Colon (tissue), 2 donors: ENCODE measurements around the gene USP10.
"Not testable (repeated sequence)": the region's sequence is repeated elsewhere in the genome, so short reads cannot be mapped to it uniquely, and the experiment has no call there.

Experiments used
- FAIRE-seq: peaks from 2 replicates; lab custom pipeline; 2012; peaks lifted over from hg19 to GRCh38; lab: Jason Lieb, UNC
- donor health status: control.
- donor health status: control.

USP10 gene

DNA sequence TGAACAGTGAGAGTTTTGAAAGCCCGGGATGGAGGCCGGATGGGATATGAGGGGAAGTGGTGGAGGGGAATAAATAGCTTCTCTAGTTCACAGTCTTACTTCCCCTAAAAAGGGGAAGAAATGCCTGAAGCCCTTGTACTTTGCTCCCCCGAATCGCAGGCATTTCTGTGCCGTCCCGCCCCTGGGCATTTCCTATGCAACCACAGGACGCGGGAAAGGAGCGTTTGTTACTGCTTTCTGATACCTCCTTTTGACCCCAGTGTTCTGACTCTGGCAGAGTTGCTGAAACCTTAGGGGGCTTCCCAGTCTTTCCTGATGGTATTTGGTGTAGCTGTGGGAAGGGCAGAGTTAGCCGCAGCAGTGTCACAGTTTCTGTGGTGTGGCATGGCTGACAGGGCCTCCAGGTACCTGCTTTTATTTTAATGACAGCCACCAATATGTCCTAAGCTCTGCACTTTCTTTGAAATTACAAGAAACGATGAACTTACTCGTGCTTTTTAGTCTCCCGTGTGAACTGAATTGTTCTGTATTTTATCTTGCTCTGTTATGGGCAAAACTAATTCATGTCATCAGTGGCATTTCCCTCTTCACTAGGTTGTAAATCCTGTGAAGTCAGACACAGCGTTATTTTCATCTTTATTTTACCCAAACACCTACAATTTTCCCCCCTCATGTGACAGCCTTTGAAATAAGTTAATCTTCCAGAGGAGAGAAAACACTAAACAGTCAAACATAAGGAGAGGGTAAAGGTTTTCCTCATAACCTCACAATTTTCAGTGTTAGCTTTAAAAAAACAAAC, 27.1 kb downstream of the USP10 start:
- FAIRE-seq, result no peak

DNA sequence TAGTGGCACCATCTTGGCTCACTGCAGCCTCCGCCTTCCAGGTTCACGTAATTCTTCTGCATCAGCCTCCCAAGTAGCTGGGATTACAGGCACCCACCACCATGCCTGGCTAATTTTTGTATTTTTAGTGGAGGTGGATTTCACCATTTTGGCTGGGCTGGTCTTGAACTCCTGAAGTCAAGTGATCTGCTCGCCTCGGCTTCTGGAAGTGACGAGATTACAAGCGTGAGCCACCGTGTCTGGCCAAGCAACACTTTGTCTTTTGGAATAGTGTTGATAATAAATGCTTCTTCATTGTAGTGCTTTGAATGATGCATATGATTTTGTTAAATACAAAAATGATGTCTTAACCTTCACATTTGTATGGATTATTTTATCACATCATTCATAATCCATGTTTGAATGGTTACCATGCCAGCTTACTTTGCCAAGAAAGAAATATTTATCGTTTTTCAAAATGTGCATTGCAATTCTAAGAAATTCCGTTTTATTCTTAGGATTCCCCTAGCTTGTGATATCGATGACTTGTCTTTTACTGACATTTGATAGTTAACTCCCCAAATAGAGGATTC, 29.1 kb downstream of the USP10 start:
- no peak for FAIRE-seq

GRCh38 chr16:84729716-84730320, 30.0 kb downstream of the USP10 start:
- no peak for FAIRE-seq

DNA sequence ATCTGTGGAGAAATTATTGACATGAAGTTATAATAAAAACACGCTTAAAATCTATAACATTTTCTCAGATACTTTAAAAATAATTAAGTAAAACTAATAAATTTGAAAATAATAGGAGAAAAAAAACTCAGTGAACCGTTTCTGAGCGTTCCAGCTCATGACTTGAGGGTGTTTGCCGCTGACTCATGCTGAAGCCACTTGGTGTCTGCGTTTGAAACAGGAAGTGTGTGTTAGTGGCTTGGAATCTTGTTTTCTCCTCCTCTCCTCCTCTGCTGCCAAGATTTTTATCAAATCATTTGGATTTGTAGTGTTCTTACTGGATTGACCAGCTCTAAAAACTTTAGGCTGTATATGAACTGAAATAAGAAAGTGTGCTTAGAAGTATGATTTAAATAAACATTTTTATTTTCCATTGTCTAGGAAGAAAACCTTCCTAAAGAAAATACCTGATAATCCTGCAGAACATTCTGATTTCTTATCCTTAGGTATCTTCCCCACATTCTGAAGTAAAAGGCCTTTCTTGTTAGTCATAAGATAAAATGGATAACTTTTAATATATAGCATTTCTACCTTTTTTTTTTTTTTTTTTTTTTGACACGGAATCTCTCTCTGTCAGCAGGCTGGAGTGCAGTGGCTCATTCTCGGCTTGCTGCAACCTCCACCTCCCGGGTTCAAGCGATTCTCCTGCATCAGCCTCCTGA, 30.8 kb downstream of the USP10 start:
- FAIRE-seq, result no peak

DNA sequence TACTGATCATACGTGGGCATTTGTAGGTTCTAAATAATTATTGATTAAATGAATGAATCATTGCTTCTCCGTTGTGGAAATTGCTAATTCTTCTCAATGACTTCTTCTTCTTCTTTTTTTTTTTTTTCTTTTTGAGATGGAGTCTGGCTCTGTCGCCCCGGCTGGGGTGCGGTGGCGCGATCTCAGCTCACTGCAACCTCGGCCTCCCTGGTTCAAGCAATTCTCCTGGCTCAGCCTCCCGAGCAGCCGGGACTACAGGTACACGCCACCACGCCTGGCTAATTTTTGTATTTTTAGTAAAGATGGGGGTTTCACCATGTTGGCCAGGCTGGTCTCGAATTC, 32.5 kb downstream of the USP10 start:
- FAIRE-seq, result not testable (repeated sequence)

GRCh38 chr16:84732674-84733352, 33.0 kb downstream of the USP10 start:
- no peak for FAIRE-seq

DNA sequence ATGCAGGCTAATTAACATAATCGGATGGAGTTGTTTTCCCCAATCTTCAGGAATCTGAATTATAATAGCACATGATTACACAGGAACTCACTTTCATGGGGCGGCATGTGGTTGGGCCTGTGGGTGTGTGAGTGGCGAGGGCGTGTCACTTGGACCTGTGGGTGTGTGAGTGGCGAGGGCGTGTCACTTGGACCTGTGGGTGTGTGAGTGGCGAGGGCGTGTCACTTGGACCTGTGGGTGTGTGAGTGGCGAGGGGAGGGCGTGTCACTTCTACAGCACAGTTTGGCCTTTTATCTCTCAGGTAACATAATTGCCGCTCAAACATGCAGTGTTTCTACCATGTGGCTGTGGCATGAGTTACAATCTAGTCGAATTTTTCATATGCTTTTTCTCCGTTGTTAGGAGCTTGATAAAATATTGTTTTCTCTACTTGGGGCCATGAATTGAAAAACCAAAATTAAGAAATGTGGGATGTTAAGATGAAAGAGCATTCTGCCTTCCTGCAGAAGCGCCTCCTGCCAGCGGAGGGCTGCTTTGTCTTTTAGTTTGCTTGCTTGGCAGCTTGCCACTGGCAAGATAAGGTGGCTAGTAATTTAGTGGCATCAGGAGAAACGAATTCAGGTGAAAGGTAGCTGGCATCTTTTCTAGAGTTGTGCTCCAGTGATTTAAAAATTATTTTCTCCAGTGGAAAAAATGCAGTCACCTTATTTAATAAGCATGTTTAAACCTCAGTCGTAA, 36.2 kb downstream of the USP10 start:
- no peak for FAIRE-seq

- no peak for FAIRE-seq
Measured at GRCh38 chr16:84737192-84738011, 37.6 kb downstream of the USP10 start.

DNA sequence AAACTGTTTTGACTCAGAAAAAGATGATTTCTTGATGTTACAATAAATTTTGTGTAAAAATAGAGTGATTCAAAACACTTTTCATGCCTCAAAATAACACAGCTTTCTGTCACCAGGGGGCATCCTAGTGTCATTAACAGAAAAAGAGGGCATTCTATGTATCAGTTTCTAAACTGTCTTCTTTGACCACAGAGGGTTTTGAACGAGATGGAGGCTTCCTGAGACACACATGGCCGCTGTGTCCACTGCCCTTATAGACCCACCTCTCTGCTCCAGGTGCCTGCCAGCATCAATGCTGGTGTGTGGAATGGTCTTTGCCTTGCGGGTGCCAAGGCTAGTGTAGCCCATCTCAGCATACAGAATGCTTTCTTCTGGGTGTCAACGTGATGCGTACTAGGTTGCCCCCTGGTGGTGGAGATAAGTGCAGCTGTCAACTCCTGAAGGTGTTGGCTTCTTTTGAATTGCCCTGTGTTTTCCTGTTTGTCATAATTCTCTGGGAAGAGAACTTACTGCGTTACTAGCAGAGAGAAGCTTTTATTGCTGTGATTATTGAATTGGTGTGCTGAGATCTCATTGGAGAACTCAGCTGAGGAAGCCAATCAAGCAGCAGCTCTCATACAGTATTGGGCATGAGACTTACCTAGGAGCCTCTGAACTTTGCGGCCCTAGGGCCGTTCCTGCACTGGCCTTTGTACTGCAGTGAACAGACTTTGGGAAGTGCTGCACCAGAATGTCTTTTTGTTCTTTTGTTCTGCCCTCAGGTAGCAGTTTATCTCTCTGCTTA, 38.6 kb downstream of the USP10 start:
- no peak for FAIRE-seq

DNA sequence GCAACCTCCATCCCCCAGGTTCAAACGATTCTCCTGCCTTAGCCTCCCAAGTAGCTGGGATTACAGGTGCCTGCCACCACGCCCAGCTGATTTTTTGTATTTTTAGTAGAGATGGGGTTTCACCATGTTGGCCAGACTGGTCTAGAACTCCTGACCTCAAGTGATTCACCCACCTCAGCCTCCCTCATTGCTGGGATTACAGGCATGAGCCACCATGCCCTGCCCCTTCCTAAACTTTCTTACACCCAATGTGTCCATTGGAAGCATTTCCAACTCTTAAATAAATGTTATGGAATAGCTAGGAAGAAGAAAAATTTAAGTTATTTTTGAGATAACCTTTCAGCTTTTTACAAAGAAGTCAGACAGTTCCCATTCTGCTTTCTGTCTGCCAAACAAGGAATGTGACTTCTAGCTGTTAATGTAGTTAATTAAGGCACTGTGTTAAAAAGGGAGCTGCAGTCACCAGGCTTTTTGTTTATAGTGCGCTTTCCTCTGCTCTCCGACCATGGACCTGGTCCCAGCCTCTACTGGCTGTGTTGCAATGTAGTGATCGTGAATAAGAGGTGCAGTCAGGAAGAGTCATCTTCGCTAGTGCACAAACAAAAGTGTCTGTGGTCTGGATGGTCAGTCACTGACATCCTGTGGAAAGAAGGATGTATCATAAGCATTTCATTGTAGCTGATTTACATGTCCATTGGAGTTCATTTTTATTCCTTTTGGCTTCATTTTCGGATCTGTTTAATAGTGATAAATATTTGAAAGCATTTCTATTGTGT, 39.7 kb downstream of the USP10 start:
- FAIRE-seq, result no peak

- FAIRE-seq, result no peak
Measured at GRCh38 chr16:84740596-84741116, 40.9 kb downstream of the USP10 start.

- no peak for FAIRE-seq
Measured at GRCh38 chr16:84741340-84741830, 41.6 kb downstream of the USP10 start.

- FAIRE-seq, result no peak
Measured at GRCh38 chr16:84742641-84743092, 42.9 kb downstream of the USP10 start.

DNA sequence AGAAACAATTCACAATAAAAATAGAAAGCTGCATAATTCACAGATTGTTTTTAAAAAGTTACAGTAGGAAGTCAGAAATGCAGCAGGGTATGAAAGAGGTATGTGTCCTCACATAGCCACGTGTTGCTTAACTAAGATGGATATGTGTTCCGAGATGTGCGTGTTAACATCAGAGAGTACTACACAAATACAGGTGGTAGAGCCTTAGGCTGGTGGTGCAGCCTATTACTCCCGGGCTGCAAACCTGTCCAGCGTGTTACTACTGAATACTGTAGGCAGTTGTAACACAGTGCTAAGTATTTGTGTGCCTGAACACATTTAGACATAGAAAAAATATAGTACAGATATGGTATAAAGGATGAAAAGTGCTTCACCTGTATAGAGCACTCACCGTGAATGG, 46.4 kb downstream of the USP10 start:
- FAIRE-seq, result no peak

- FAIRE-seq, result no peak
Measured at GRCh38 chr16:84746875-84747274, 47.1 kb downstream of the USP10 start.

DNA sequence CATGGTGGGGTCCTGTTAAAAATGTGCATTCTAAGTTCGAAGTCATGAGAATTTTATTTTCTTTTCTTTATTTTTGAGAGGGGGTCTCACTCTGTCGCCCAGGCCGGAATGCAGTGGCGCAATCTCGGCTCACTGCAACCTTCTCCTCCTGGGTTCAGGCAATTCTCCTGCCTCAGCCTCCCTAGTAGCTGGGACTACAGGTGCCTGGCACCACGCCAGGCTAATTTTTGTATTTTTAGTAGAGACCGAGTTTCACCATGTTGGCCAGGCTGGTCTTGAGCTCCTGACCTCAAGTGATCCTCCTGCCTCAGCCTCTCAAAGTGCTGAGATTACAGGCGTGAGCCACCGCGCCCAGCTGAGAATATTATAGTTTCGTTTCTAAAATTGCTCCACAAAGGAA, 48.4 kb downstream of the USP10 start:
- not testable (repeated sequence) for FAIRE-seq

GRCh38 chr16:84749072-84749471, 49.3 kb downstream of the USP10 start:
- FAIRE-seq, result no peak

GRCh38 chr16:84749815-84750214, 50.0 kb downstream of the USP10 start:
- no peak for FAIRE-seq

DNA sequence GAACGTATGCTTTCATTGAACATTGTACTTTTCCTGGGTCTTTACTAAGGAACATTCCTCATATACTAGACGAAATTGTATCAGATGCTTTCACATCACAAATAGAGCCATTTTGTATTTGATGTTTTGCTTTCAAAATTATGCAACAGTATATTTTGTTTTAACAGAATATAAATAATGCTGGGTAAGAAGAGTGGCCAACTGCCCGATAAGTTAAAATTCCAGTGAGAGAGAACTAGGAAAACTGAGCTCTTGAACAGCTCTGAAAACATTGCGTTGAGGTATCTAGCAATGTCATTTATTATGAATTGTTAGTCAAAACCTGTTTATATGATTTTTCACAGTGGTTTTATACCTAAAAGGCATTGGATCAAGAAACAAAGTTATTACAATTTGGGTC, 50.8 kb downstream of the USP10 start:
- FAIRE-seq, result no peak
